Keratinocyte (primary cell): Measurements from ENCODE around the gene PMEPA1.

Experiments used
- CTCF ChIP-seq, 3 experiments: IDR thresholded peaks in 1 of 3; conservative IDR thresholded peaks in 1 of 3; optimal IDR thresholded peaks in 1 of 3; 2 replicates in 2 of 3; 3 replicates in 1 of 3; pipeline versions ENCODE3 to v1.5.1; 2011; ENCODE audit warnings: low read length in 3 of 3, mild to moderate bottlenecking in 3 of 3, moderate library complexity in 2 of 3, control low read depth in 1 of 3, inconsistent platforms in 1 of 3; ENCODE audit not compliant: insufficient read depth in 2 of 3; ENCODE audit errors: extremely low read depth in 1 of 3
- EZH2 ChIP-seq: IDR thresholded peaks from one replicate; pipeline ENCODE4 v1.6.1; 2012; ENCODE audit warnings: inconsistent platforms, mild to moderate bottlenecking, low read length, moderate library complexity

GRCh38 chr20:57609842-57610167 lies 100.0 kb downstream of the PMEPA1 start:
- TF ChIP-seq CTCF (optimal IDR thresholded peaks at IDR 0.05 in 1 of 3, IDR thresholded peaks at IDR 0.05 in 1 of 3, conservative IDR thresholded peaks at IDR 0.05 in 1 of 3; ENCODE audit: extremely low read depth in 1 of 3, insufficient read depth in 2 of 3, low read length in 3 of 3) (no peak), EZH2 (no peak)
